Measurements from ENCODE around the gene RETREG2.

The RETREG2 gene

DNA sequence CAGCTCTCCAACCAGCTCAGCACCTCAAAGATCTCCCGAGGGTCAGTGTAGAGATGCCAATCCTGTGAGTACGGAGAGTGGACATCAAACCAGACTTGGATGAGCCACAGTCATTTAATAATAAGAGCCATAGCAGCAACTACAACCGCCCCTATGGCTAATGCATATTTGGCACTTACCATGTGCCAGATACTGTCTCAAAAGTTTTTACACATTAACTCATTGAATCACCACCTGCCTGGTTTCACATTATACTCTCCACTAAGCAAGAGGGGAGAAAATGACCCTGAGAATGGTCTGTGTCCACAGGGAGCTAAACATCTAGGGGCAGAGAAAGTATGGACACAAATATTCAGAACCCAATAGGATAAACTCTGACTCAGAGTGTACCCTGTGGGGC lies 3.9 kb upstream of the RETREG2 start:
- no peak overlapping the region for H3K27ac ChIP-seq
- TF ChIP-seq, protein P1, sequence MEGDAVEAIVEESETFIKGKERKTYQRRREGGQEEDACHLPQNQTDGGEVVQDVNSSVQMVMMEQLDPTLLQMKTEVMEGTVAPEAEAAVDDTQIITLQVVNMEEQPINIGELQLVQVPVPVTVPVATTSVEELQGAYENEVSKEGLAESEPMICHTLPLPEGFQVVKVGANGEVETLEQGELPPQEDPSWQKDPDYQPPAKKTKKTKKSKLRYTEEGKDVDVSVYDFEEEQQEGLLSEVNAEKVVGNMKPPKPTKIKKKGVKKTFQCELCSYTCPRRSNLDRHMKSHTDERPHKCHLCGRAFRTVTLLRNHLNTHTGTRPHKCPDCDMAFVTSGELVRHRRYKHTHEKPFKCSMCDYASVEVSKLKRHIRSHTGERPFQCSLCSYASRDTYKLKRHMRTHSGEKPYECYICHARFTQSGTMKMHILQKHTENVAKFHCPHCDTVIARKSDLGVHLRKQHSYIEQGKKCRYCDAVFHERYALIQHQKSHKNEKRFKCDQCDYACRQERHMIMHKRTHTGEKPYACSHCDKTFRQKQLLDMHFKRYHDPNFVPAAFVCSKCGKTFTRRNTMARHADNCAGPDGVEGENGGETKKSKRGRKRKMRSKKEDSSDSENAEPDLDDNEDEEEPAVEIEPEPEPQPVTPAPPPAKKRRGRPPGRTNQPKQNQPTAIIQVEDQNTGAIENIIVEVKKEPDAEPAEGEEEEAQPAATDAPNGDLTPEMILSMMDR (IDR thresholded peaks at IDR 0.05) = no peak
- no peak for TF ChIP-seq ZFX (IDR thresholded peaks at IDR 0.05; ENCODE audit: borderline replicate concordance)

- no peak overlapping the region for H3K27ac ChIP-seq
- no peak for TF ChIP-seq ZFX (IDR thresholded peaks at IDR 0.05; ENCODE audit: borderline replicate concordance)
- TF ChIP-seq, protein P1 (IDR thresholded peaks at IDR 0.05) = no peak
These were observed 3.3 kb upstream of the RETREG2 start for GRCh38 chr2:219174801-219175200.

DNA sequence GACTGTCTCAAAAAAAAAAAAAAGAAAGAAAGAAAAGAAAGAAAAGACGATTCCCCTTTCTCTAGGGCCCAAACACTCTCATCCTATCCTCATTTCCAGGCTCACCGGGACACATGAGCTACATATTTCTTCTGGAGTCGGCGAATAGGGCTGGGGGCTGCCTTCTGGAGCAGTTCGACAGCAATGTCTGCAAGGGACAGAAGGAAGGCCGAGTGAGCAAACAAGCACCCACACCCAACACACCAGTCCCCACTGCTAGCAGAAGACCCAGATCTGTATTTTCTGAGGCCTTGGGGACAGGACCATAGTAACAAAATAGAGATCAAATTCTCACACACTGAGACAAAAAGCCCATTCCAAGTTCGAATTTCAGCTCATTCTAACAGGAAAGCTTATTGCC lies 2.6 kb upstream of the RETREG2 start:
- TF ChIP-seq ZFX (IDR thresholded peaks at IDR 0.05; ENCODE audit: borderline replicate concordance) = no peak
- TF ChIP-seq, protein P1 (IDR thresholded peaks at IDR 0.05) = no peak
- H3K27ac ChIP-seq = peak overlapping the region; percentile 98; the same call in 1 of the 2 replicates

DNA sequence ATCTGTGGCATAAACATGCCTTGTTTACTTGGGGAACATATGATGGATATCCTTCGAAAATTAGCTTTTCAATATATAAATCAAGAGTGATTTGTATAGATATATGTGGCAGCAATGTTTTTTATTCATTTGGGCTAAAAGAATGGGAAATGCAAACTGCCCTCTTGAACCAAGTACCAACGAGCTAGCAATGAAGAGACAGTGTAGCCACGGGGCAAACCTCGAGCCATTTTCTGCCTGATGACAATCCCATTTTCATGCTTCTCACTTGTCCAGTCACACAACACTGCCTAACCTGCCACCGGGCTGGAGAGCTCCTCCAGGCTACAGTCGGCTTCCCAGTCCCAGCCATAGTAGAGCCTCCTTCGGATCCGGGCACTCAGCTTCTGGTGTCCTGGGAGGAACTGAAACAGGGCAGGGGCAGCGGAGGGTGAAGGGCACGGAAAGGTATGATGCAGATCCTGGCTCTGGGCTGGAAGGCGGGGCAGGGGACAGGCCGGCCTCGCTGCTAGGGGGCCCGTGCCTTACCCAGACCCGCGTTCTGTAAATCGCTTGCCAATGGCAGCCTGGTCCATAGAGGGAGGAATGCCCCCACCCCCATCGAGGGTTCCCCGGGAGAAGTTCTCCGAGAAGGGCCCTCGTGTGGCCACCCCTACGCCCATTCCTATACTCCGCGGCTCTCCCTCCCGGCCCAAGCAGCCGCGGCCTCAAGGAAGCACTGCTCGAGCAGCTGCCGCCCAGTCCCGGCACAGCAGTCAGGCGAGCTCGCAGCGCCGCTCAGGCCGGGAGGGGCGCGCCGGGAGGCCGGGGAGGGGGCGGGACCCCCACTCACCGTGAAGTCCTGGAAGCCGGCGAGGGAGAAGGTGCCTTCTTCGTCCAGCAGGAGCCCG lies 1.9 kb upstream of the RETREG2 start:
- no peak for TF ChIP-seq ZFX (IDR thresholded peaks at IDR 0.05; ENCODE audit: borderline replicate concordance)
- TF ChIP-seq, protein P1 (IDR thresholded peaks at IDR 0.05) = peak; percentile 21; the same call in 1 of the 2 replicates
- H3K27ac ChIP-seq = peak overlapping the region; percentile 98

DNA sequence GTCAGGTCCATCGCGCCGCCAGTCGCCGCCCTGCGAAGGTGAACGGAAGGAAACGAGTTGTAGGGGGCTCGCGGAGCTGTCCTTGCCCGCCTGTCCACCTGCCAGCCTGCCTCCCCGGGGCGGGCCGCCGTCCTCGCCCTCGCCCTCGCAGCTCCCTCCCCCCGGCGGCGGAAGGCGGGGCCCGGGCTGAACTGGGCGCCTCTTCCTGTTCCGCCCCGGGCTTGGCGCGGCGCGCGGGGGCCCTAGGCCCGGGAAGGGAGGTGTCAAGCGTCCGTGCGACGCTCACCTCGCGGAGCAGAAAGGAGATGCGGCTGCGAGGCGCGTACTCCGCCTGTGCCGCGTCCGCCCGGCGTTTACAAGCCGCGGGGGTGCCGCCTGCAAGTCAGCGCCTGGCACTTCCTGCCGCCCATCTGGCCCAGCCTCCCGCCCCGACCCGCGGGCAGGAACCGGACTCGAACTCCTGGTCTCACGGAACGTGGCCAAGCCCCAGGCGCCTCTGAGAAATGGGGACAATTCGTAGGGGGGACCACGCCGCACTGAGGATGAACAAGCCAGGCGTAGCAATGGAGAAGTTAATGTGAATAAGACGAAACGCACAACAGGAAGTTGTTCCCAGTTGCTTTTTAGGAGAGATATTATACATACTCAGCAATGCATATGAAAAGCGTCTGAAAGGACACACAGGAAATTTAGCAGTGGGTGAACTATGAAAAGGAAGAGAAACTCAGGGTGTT lies 1.1 kb upstream of the RETREG2 start, which contains the start of gene CNPPD1:
Gene CNPPD1, minus strand, starts transcription at position 108 of the 734 bp plus-strand sequence. Its CDS starts 97 bp downstream, at position 11.
- TF ChIP-seq, protein P1 (IDR thresholded peaks at IDR 0.05) = no peak
- no peak for TF ChIP-seq ZFX (IDR thresholded peaks at IDR 0.05; ENCODE audit: borderline replicate concordance)

GRCh38 chr2:219178377-219179175 lies 501 bp downstream of the RETREG2 start:
- H3K27ac ChIP-seq = peak overlapping the region; percentile 98

More for the DNA sequence above, 1.1 kb upstream of the RETREG2 start, which contains the start of gene CNPPD1:
- peak within 1 kb of the TSS; percentile 98 for H3K27ac ChIP-seq

More at GRCh38 chr2:219178377-219179175, 501 bp downstream of the RETREG2 start:
- TF ChIP-seq, protein P1 (IDR thresholded peaks at IDR 0.05) = peak; percentile 34; the same call in 1 of the 2 replicates
- no peak for TF ChIP-seq ZFX (IDR thresholded peaks at IDR 0.05; ENCODE audit: borderline replicate concordance)
